B cell (primary cell): ENCODE measurements around the gene TMEM158. TPM values are rescaled to one million over a fixed set of nuclear protein-coding genes. Genes with fewer than 3 reads are reported as not detected.

Experiments used
- ATAC-seq: fragments of 200-7000 bp; cut with Tn5 transposase; one replicate; pipeline ENCODE4 v1.10.0; 2021; ENCODE audit warnings: low read depth, mild to moderate bottlenecking, moderate number of reproducible peaks, moderate library complexity
- CTCF ChIA-PET: fragments of 350-600 bp; sonication (Branson Sonifier 250); formaldehyde crosslinking; loops from one replicate; lab custom pipeline; 2021; ENCODE audit warnings: antibody characterized with exemption, inconsistent platforms; lab: Charles Lee
- POLR2A ChIA-PET: fragments of 350-600 bp; sonication (Branson Sonifier 250); formaldehyde crosslinking; loops from one replicate; lab custom pipeline; 2021; ENCODE audit warnings: antibody characterized with exemption; lab: Charles Lee
- DNase-seq: peaks from one replicate; pipeline ENCODE4 v3.0.0; 2013
- H2AFZ ChIP-seq: 2 replicates; pipeline ENCODE4 v1.6.1; 2012; ENCODE audit warnings: mild to moderate bottlenecking, low read depth, low read length; ENCODE audit not compliant: insufficient read depth, poor library complexity, severe bottlenecking
- H3K27ac ChIP-seq, 2 donors: 1 replicate in 1 of 2; 2 replicates in 1 of 2; pipeline ENCODE4 v1.5.1; 2012 to 2013; ENCODE audit warnings: low read length in 2 of 2, mild to moderate bottlenecking in 2 of 2, moderate library complexity in 1 of 2
- H3K27me3 ChIP-seq, 4 experiments: fragments of 200-600 bp in 1 of 4; sonication (generic) in 1 of 4; replicated peaks in 1 of 4; 1 replicate in 2 of 4; 2 replicates in 2 of 4; pipeline versions ENCODE4 v1.6.1 to v1.7.0; 2013 to 2016; ENCODE audit warnings: low read length in 3 of 4, mild to moderate bottlenecking in 2 of 4, mixed read lengths in 1 of 4, moderate library complexity in 1 of 4; ENCODE audit not compliant: insufficient read depth in 4 of 4, control insufficient read depth in 3 of 4; ENCODE audit errors: control extremely low read depth in 1 of 4
- H3K36me3 ChIP-seq, 2 experiments: replicated peaks in 1 of 2; 1 replicate in 1 of 2; 2 replicates in 1 of 2; pipeline versions ENCODE4 v1.6.1 to v1.7.1; 2013; ENCODE audit warnings: low read length in 1 of 2; ENCODE audit not compliant: insufficient read depth in 2 of 2, control insufficient read depth in 1 of 2; ENCODE audit errors: control extremely low read depth in 1 of 2, extremely low read depth in 1 of 2
- H3K4me1 ChIP-seq, 2 donors: fragments of 200-600 bp in 1 of 2; sonication (generic) in 1 of 2; 1 replicate in 1 of 2; 2 replicates in 1 of 2; pipeline versions ENCODE4 v1.5.1 to v1.6.1; 2013 to 2017; ENCODE audit warnings: low read length in 2 of 2; ENCODE audit not compliant: control insufficient read depth in 2 of 2, insufficient read depth in 2 of 2
- H3K4me2 ChIP-seq: replicated peaks from 2 replicates; pipeline ENCODE3; 2012; ENCODE audit warnings: mild to moderate bottlenecking, low read depth, low read length; ENCODE audit not compliant: poor library complexity, severe bottlenecking
- H3K4me3 ChIP-seq, 5 experiments: fragments of 200-600 bp in 1 of 5; sonication (generic) in 1 of 5; 1 replicate in 3 of 5; 2 replicates in 2 of 5; pipeline versions ENCODE4 v1.5.1 to v1.7.0; 2011 to 2016; ENCODE audit warnings: low read length in 4 of 5, mild to moderate bottlenecking in 4 of 5, low read depth in 2 of 5, control low read depth in 1 of 5, moderate library complexity in 1 of 5; ENCODE audit not compliant: insufficient read depth in 1 of 5; ENCODE audit errors: control extremely low read depth in 1 of 5, extremely low read depth in 1 of 5
- H3K79me2 ChIP-seq: fragments of 200-600 bp; sonication (generic); one replicate; pipeline ENCODE4 v1.6.0; 2016; ENCODE audit warnings: low read length; ENCODE audit not compliant: control insufficient read depth, insufficient read depth
- H3K9ac ChIP-seq: fragments of 200-600 bp; sonication (generic); 2 replicates; pipeline ENCODE4 v1.6.1; 2017; ENCODE audit warnings: mild to moderate bottlenecking, low read length, moderate library complexity
- H3K9me3 ChIP-seq, 3 donors: one replicate each; pipeline versions ENCODE4 v1.6.1 to v1.7.1; 2013; ENCODE audit warnings: low read length in 2 of 3; ENCODE audit not compliant: control insufficient read depth in 2 of 3, insufficient read depth in 1 of 3; ENCODE audit errors: control extremely low read depth in 1 of 3
- H4K20me1 ChIP-seq: 2 replicates; pipeline ENCODE4 v1.6.0; 2012; ENCODE audit warnings: mild to moderate bottlenecking, low read length; ENCODE audit not compliant: insufficient read depth, control insufficient read depth, poor library complexity, severe bottlenecking
- H3K27ac Mint-ChIP-seq: one replicate; pipeline ENCODE4 v1.8.0; 2021; ENCODE audit warnings: mixed read lengths
- H3K27me3 Mint-ChIP-seq: one replicate; pipeline ENCODE4 v1.8.0; 2021; ENCODE audit warnings: mixed read lengths
- H3K4me1 Mint-ChIP-seq: one replicate; pipeline ENCODE4 v1.8.0; 2021; ENCODE audit warnings: mixed read lengths
- H3K4me3 Mint-ChIP-seq: one replicate; pipeline ENCODE4 v1.8.0; 2021; ENCODE audit warnings: mixed read lengths
- H3K9me3 Mint-ChIP-seq: one replicate; pipeline ENCODE4 v1.8.0; 2022; ENCODE audit warnings: mixed read lengths; ENCODE audit not compliant: insufficient read depth
- EZH2 ChIP-seq: IDR thresholded peaks from 2 replicates; pipeline ENCODE4 v1.6.1; 2012; ENCODE audit warnings: borderline replicate concordance, low read depth, mild to moderate bottlenecking, moderate library complexity, low read length; ENCODE audit not compliant: insufficient read depth, poor library complexity, severe bottlenecking
- WGBS: methylation state at CpG from one replicate; pipeline ENCODE4 v1.1.5; 2013; ENCODE audit warnings: missing lambda C conversion rate; ENCODE audit not compliant: insufficient coverage; 5-methylcytosine and 5-hydroxymethylcytosine counted together
- intact Hi-C: fragments of 100-400 bp; cut with micrococcal nuclease; formaldehyde crosslinking; loops from one replicate; pipeline ENCODE4 v1.10.0; 2022
- polyA plus RNA-seq: library from polyadenylated mRNA; depleted of rRNA; stranded (reverse); fragments of >200 nt; gene quantifications from 2 replicates; pipeline ENCODE4 v1.2.3, GENCODE V29; 2012
- total RNA-seq, 2 donors: library from RNA; stranded (reverse); fragments of 120-200 nt in 1 of 2; gene quantifications; 1 replicate in 1 of 2; 2 replicates in 1 of 2; pipeline versions ENCODE4 v1.2.3 to v1.2.4, GENCODE V29; 2013 to 2022
- TF ChIP-seq, protein P1 (sequence below): fragments of 200-600 bp; IDR thresholded peaks from one replicate; pipeline ENCODE4 v1.8.0; 2022; ENCODE audit warnings: antibody characterized with exemption, mild to moderate bottlenecking

TMEM158 gene
- total and polyA plus RNA-seq, 2 donors (not counting 1 experiment from before 2014, with no cell fraction given) = not detected

- no peak overlapping the region for H3K4me2 ChIP-seq
- H3K4me1 ChIP-seq = no peaks in the 10 kb centered on the region
- intact Hi-C loops = loop anchor here (1.0 kb wide), 1 partner anchor 170 kb away; no protein-coding TSS in a partner anchor
- peak; percentile 47 for ATAC-seq
- no peaks in the 10 kb centered on the region for H3K79me2 ChIP-seq
- Mint-ChIP-seq H3K9me3 (no peaks in the 10 kb centered on the region), H3K27ac (no peak overlapping the region), H3K4me3 (no peak overlapping the region), H3K4me1 (no peaks in the 10 kb centered on the region), H3K27me3 (peaks cover 23% of the 10 kb centered on the region)
- no peaks in the 10 kb centered on the region for H3K36me3 ChIP-seq
- no peak for TF ChIP-seq EZH2
- TF ChIP-seq, protein P1, sequence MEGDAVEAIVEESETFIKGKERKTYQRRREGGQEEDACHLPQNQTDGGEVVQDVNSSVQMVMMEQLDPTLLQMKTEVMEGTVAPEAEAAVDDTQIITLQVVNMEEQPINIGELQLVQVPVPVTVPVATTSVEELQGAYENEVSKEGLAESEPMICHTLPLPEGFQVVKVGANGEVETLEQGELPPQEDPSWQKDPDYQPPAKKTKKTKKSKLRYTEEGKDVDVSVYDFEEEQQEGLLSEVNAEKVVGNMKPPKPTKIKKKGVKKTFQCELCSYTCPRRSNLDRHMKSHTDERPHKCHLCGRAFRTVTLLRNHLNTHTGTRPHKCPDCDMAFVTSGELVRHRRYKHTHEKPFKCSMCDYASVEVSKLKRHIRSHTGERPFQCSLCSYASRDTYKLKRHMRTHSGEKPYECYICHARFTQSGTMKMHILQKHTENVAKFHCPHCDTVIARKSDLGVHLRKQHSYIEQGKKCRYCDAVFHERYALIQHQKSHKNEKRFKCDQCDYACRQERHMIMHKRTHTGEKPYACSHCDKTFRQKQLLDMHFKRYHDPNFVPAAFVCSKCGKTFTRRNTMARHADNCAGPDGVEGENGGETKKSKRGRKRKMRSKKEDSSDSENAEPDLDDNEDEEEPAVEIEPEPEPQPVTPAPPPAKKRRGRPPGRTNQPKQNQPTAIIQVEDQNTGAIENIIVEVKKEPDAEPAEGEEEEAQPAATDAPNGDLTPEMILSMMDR = peak; percentile 35
- ChIA-PET CTCF (interaction anchor here (0.8 to 6.9 kb wide), 5 partner anchors 9 to 174 kb away, joined by 3 to 77 read pairs (median 3); no protein-coding TSS in a partner anchor), POLR2A (no interaction called here)
- no peak overlapping the region for H3K9ac ChIP-seq
- peaks cover 0 to 12% (median 1%) of the 10 kb centered on the region in 4 experiments for H3K27me3 ChIP-seq
- WGBS = 32% methylated on average over 13 of the region's 14 CpGs
- no peak overlapping the region for H3K27ac ChIP-seq
- no peaks in the 10 kb centered on the region for H3K9me3 ChIP-seq
- no peak overlapping the region for H2AFZ ChIP-seq
- peak; percentile 58 for DNase-seq
- no peak overlapping the region for H3K4me3 ChIP-seq
- no peaks in the 10 kb centered on the region for H4K20me1 ChIP-seq
Measured at GRCh38 chr3:45210308-45211041, 15.6 kb downstream of the TMEM158 start.

DNA sequence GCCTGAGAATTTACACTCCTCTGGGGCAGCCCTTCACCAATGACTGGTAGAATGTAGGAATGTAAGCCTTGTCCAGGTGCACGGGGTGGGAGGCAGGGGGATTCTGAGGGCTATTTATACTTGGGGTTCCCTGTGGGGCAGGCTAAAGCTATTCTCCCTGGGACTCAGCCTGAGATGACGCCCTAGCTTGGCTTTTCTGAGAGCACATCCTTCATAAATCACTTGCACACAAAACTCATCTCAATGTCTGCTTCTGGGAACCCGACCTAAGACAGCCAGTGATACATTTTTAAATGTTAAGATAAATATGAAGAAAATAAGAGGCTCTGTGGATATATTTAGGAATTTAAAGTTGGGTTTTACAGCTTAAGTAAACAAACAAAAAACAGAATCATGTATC is 16.6 kb downstream of the TMEM158 start:
- Histone ChIP-seq H3K4me3 (no peak overlapping the region), H3K9me3 (no peaks in the 10 kb centered on the region), H4K20me1 (no peaks in the 10 kb centered on the region), H3K9ac (no peak overlapping the region), H2AFZ (no peak overlapping the region), H3K27me3 (peaks cover 0 to 12% (median 1%) of the 10 kb centered on the region in 4 experiments), H3K79me2 (no peaks in the 10 kb centered on the region), H3K4me2 (no peak overlapping the region), H3K27ac (no peak overlapping the region), H3K4me1 (no peaks in the 10 kb centered on the region), H3K36me3 (no peaks in the 10 kb centered on the region)
- no peak overlapping the region for H3K4me3 Mint-ChIP-seq
- TF ChIP-seq EZH2 = no peak
- TF ChIP-seq, protein P1 = no peak
- DNase-seq (no peak), ATAC-seq (no peak)
- WGBS = no CpG with 5 or more reads among the region's 3 CpGs
- ChIA-PET CTCF (interaction anchor here (0.6 to 6.9 kb wide), 3 partner anchors 9 to 169 kb away, joined by 3 to 77 read pairs (median 7); no protein-coding TSS in a partner anchor), POLR2A (no interaction called here)
- H3K4me1 Mint-ChIP-seq = no peaks in the 10 kb centered on the region
- H3K27me3 Mint-ChIP-seq = peaks cover 29% of the 10 kb centered on the region
- no peaks in the 10 kb centered on the region for H3K9me3 Mint-ChIP-seq
- intact Hi-C loops = no loop called here
- H3K27ac Mint-ChIP-seq = no peak overlapping the region
